Suprapubic skin (tissue), 4 donors: ENCODE results near the gene PLCXD3.

Source experiments
- CTCF ChIP-seq, 2 donors: fragments of 200-600 bp in 1 of 2; fragments of 450-650 bp in 1 of 2; sonication (generic) in 1 of 2; IDR thresholded peaks; one replicate each; pipeline ENCODE4 v1.5.1; 2016 to 2019; ENCODE audit warnings: antibody characterized with exemption in 2 of 2, mild to moderate bottlenecking in 1 of 2, moderate library complexity in 1 of 2
- EP300 ChIP-seq: sonication (generic); formaldehyde crosslinking; IDR thresholded peaks from one replicate; pipeline ENCODE4 v1.6.1; 2017; ENCODE audit warnings: antibody characterized with exemption
- POLR2A ChIP-seq, 2 donors: fragments of 450-650 bp; IDR thresholded peaks; one replicate each; pipeline ENCODE4 v1.6.1; 2017; ENCODE audit warnings: antibody characterized with exemption in 2 of 2, mild to moderate bottlenecking in 2 of 2, moderate library complexity in 2 of 2
- POLR2AphosphoS5 ChIP-seq, 3 donors: sonication (generic); formaldehyde crosslinking; IDR thresholded peaks; one replicate each; pipeline ENCODE4 v1.6.1; 2017; ENCODE audit warnings: antibody characterized with exemption in 3 of 3

GRCh38 chr5:41416336-41416735 is 94.1 kb downstream of the PLCXD3 start:
- TF ChIP-seq POLR2A (IDR thresholded peaks at IDR 0.05) (no peak), CTCF (IDR thresholded peaks at IDR 0.05) (no peak), EP300 (no peak), POLR2AphosphoS5 (IDR thresholded peaks at IDR 0.05) (no peak)
